H1 (cell line): ENCODE measurements around the gene AMBP. TPM values are rescaled to one million over a fixed set of nuclear protein-coding genes. Genes with fewer than 3 reads are reported as not detected.
A peak's percentile ranks its signal among the peaks of the same experiment; 100 is the strongest.

Source experiments
- CTCF ChIA-PET: fragments of 300-600 bp; sonication (Branson Sonifier 250); formaldehyde crosslinking; loops from one replicate; lab custom pipeline; 2021; ENCODE audit not compliant: partially characterized antibody; lab: Charles Lee
- POLR2A ChIA-PET: fragments of 300-600 bp; sonication (Branson Sonifier 250); formaldehyde crosslinking; loops from one replicate; lab custom pipeline; 2021; ENCODE audit warnings: inconsistent platforms; ENCODE audit not compliant: partially characterized antibody; lab: Charles Lee
- DNase-seq, 2 experiments: peaks; one replicate each; pipeline versions ENCODE4 v3.0.0 to v3.0.0-alpha.2; 2010 to 2022; ENCODE audit warnings: low spot score in 2 of 2, low read depth in 1 of 2, mixed read lengths in 1 of 2
- FAIRE-seq: peaks from 2 replicates; lab custom pipeline; 2011; peaks lifted over from hg19 to GRCh38; lab: Jason Lieb, UNC
- H2AFZ ChIP-seq: 2 replicates; pipeline ENCODE4 v1.8.1; 2012; ENCODE audit warnings: low read length, inconsistent platforms
- H2AK5ac ChIP-seq: 2 replicates; pipeline ENCODE4 v1.6.1; 2013; ENCODE audit warnings: low read depth, low read length
- H2BK120ac ChIP-seq: replicated peaks from 2 replicates; pipeline ENCODE3; 2013; ENCODE audit warnings: low read depth, low read length, inconsistent platforms
- H2BK12ac ChIP-seq: 2 replicates; pipeline ENCODE4 v1.6.1; 2013; ENCODE audit warnings: low read depth, low read length
- H2BK15ac ChIP-seq: 2 replicates; pipeline ENCODE4 v1.6.1; 2013; ENCODE audit warnings: low read length
- H2BK20ac ChIP-seq: 2 replicates; pipeline ENCODE4 v1.6.1; 2013; ENCODE audit warnings: low read length
- H2BK5ac ChIP-seq: 2 replicates; pipeline ENCODE4 v1.6.1; 2013; ENCODE audit warnings: low read depth, low read length
- H3K14ac ChIP-seq: 2 replicates; pipeline ENCODE4 v1.6.1; 2013; ENCODE audit warnings: inconsistent platforms; ENCODE audit not compliant: insufficient read length
- H3K18ac ChIP-seq: 2 replicates; pipeline ENCODE4 v1.6.1; 2013; ENCODE audit warnings: low read length; ENCODE audit errors: extremely low read depth
- H3K23ac ChIP-seq: 2 replicates; pipeline ENCODE4 v1.6.1; 2013; ENCODE audit warnings: inconsistent platforms; ENCODE audit not compliant: insufficient read length
- H3K23me2 ChIP-seq: 2 replicates; pipeline ENCODE4 v1.6.1; 2013; ENCODE audit warnings: low read depth, low read length
- H3K27ac ChIP-seq: 2 replicates; pipeline ENCODE4 v1.6.1; 2011; ENCODE audit warnings: low read depth, low read length, inconsistent platforms
- H3K27me3 ChIP-seq, 4 experiments: replicated peaks in 1 of 4; 1 replicate in 1 of 4; 2 replicates in 3 of 4; pipeline versions ENCODE4 v1.6.1 to v1.8.1; 2011 to 2013; ENCODE audit warnings: low read length in 3 of 4, mild to moderate bottlenecking in 3 of 4, inconsistent platforms in 2 of 4, mixed read lengths in 2 of 4, moderate library complexity in 1 of 4; ENCODE audit not compliant: control insufficient read depth in 3 of 4, insufficient read depth in 3 of 4; ENCODE audit errors: extremely low read depth in 1 of 4
- H3K36me3 ChIP-seq, 4 experiments: 2 replicates each; pipeline versions ENCODE4 v1.6.1 to v1.8.1; 2011 to 2013; ENCODE audit warnings: mild to moderate bottlenecking in 4 of 4, low read length in 3 of 4, moderate library complexity in 2 of 4, control low read depth in 1 of 4, inconsistent platforms in 1 of 4; ENCODE audit not compliant: insufficient read depth in 4 of 4, control insufficient read depth in 2 of 4
- H3K4ac ChIP-seq: replicated peaks from 2 replicates; pipeline ENCODE3; 2013; ENCODE audit warnings: low read length, low read depth, mixed read lengths, inconsistent platforms; ENCODE audit not compliant: insufficient read length
- H3K4me1 ChIP-seq, 4 experiments: replicated peaks in 1 of 4; 1 replicate in 1 of 4; 2 replicates in 3 of 4; pipeline versions ENCODE4 v1.6.1 to v1.8.1; 2011 to 2013; ENCODE audit warnings: low read length in 3 of 4, inconsistent platforms in 2 of 4, mixed read lengths in 1 of 4; ENCODE audit not compliant: insufficient read depth in 4 of 4, control insufficient read depth in 3 of 4
- H3K4me2 ChIP-seq, 2 experiments: 2 replicates each; pipeline versions ENCODE4 v1.6.1 to v1.8.1; 2011 to 2013; ENCODE audit warnings: low read depth in 2 of 2, low read length in 2 of 2, control low read depth in 1 of 2, inconsistent platforms in 1 of 2, mild to moderate bottlenecking in 1 of 2; ENCODE audit not compliant: insufficient read depth in 1 of 2
- H3K4me3 ChIP-seq, 4 experiments: fragments of 200-600, 300-600 bp in 1 of 4; sonication (generic), shearing (Covaris generic), sonication (Bioruptor Twin) in 1 of 4; 2 replicates each; pipeline versions ENCODE4 v1.5.1 to v1.8.1; 2011 to 2016; ENCODE audit warnings: low read length in 4 of 4, low read depth in 3 of 4, control low read depth in 2 of 4, inconsistent platforms in 2 of 4, mild to moderate bottlenecking in 2 of 4, mixed read lengths in 1 of 4, moderate library complexity in 1 of 4; ENCODE audit not compliant: insufficient read depth in 2 of 4; ENCODE audit errors: extremely low read depth in 1 of 4
- H3K56ac ChIP-seq: replicated peaks from 2 replicates; pipeline ENCODE3; 2013; ENCODE audit warnings: low read depth, mild to moderate bottlenecking, mixed read lengths, low read length, inconsistent platforms; ENCODE audit not compliant: insufficient read length
- H3K79me1 ChIP-seq: 2 replicates; pipeline ENCODE4 v1.6.1; 2013; ENCODE audit warnings: low read depth, low read length, control low read depth
- H3K79me2 ChIP-seq, 2 experiments: 2 replicates each; pipeline versions ENCODE4 v1.6.1 to v1.8.1; 2012 to 2013; ENCODE audit warnings: low read length in 2 of 2, mild to moderate bottlenecking in 2 of 2, inconsistent platforms in 1 of 2; ENCODE audit not compliant: insufficient read depth in 2 of 2, control insufficient read depth in 1 of 2
- H3K9ac ChIP-seq, 4 experiments: replicated peaks in 1 of 4; 1 replicate in 1 of 4; 2 replicates in 3 of 4; pipeline versions ENCODE4 v1.6.1 to v1.8.1; 2011 to 2013; ENCODE audit warnings: low read depth in 3 of 4, low read length in 3 of 4, control low read depth in 2 of 4, mild to moderate bottlenecking in 2 of 4, moderate library complexity in 2 of 4, inconsistent platforms in 1 of 4; ENCODE audit errors: extremely low read depth in 1 of 4
- H3K9me3 ChIP-seq, 2 experiments: 2 replicates each; pipeline versions ENCODE4 v1.6.1 to v1.8.1; 2012 to 2013; ENCODE audit warnings: mild to moderate bottlenecking in 2 of 2, moderate library complexity in 2 of 2, control low read depth in 1 of 2, inconsistent platforms in 1 of 2, low read depth in 1 of 2, low read length in 1 of 2, mixed read lengths in 1 of 2; ENCODE audit not compliant: insufficient read depth in 2 of 2
- H4K20me1 ChIP-seq, 2 experiments: replicated peaks in 1 of 2; 2 replicates each; pipeline versions ENCODE3 to v1.8.1; 2011 to 2013; ENCODE audit warnings: inconsistent platforms in 2 of 2, low read length in 2 of 2, mild to moderate bottlenecking in 1 of 2; ENCODE audit not compliant: insufficient read depth in 2 of 2, control insufficient read depth in 1 of 2
- H4K5ac ChIP-seq: 2 replicates; pipeline ENCODE4 v1.6.1; 2013; ENCODE audit warnings: low read length, low read depth, mixed read lengths, inconsistent platforms; ENCODE audit not compliant: insufficient read length
- H4K8ac ChIP-seq: 2 replicates; pipeline ENCODE4 v1.8.0; 2013; ENCODE audit warnings: mild to moderate bottlenecking, moderate library complexity, low read length, inconsistent platforms; ENCODE audit not compliant: insufficient read depth; ENCODE audit errors: extremely low read depth
- H4K91ac ChIP-seq: replicated peaks from 2 replicates; pipeline ENCODE3; 2013; ENCODE audit warnings: low read length, mixed read lengths, inconsistent platforms; ENCODE audit not compliant: insufficient read length
- CHD1 ChIP-seq: IDR thresholded peaks from 2 replicates; pipeline ENCODE4 v1.6.1; 2012; ENCODE audit warnings: low read depth, low read length, improper control_type of control experiment
- EGR1 ChIP-seq: IDR thresholded peaks from 2 replicates; pipeline ENCODE4 v1.6.1; 2011; ENCODE audit warnings: low read depth, low read length, borderline replicate concordance
- EP300 ChIP-seq, 2 experiments: IDR thresholded peaks; 1 replicate in 1 of 2; 2 replicates in 1 of 2; pipeline ENCODE4 v1.6.1; 2011 to 2012; ENCODE audit warnings: low read depth in 2 of 2, low read length in 2 of 2, mild to moderate bottlenecking in 2 of 2, borderline replicate concordance in 1 of 2, inconsistent platforms in 1 of 2, moderate library complexity in 1 of 2
- SIX5 ChIP-seq: IDR thresholded peaks from 2 replicates; pipeline ENCODE4 v1.6.1; 2011; ENCODE audit warnings: mild to moderate bottlenecking, low read depth, low read length
- WGBS, 2 experiments: shearing (Covaris generic) in 1 of 2; methylation state at CpG; one replicate each; pipeline versions ENCODE4 v1.1.6 to v1.1.7; 2013 to 2015; ENCODE audit warnings: low lambda C conversion rate in 2 of 2, mixed read lengths in 2 of 2, inconsistent platforms in 1 of 2, low coverage in 1 of 2, missing lambda C conversion rate in 1 of 2; ENCODE audit not compliant: insufficient replicate concordance in 2 of 2, insufficient coverage in 1 of 2, insufficient read length in 1 of 2; ENCODE audit errors: extremely low coverage in 1 of 2, missing lambda C conversion rate in 1 of 2; 5-methylcytosine and 5-hydroxymethylcytosine counted together
- polyA plus RNA-seq, 7 experiments: library from polyadenylated mRNA; depleted of rRNA in 3 of 7; stranded (reverse) in 5 of 7; unstranded in 2 of 7; fragments of >200 nt in 5 of 7; fragments of 200-250 nt in 2 of 7; gene quantifications; 1 replicate in 5 of 7; 2 replicates in 1 of 7; 4 replicates in 1 of 7; pipeline versions ENCODE4 v1.2.1 to v1.2.3, GENCODE V29; 2011 to 2013; ENCODE audit warnings: missing spikeins in 2 of 7, mixed read lengths in 2 of 7
- total RNA-seq: library from RNA; stranded (reverse); fragmentation: NEBNext Ultra II Directional; extraction: Animal tissue kit (Norgen Biotek cat#: 25700); gene quantifications from 2 replicates; pipeline ENCODE4 v1.2.1, GENCODE V29; 2021
- TF ChIP-seq, protein P1 (sequence below): IDR thresholded peaks from 2 replicates; pipeline ENCODE4 v1.6.1; 2012; ENCODE audit warnings: inconsistent platforms

Gene AMBP
- total and polyA plus RNA-seq, 2 of the 8 experiments (the other 6 are each of a cell fraction or from before 2014, with no cell fraction given) = 3.0 to 4.0 TPM

DNA sequence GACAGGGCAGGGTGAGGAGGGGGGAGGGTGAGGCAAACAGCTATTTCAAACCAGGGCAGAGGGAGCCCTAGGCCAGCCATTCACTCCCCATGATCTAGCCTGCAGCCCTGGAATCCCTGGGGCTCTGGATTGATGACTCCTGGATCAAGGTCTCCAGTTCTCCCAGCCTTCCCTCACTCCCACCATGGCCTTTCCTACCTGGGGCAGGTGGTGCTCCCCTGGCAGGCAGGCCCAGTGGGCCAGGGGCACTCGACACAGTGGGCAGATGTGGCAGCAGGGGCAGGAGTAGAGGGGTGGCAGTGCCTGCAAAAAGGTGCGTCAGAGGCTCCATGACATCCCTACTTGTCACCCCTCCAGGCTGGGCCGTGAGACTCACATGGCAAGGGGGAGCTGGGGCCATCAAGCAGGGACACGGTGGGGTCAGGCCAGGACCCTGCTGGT lies 15.0 kb upstream of the AMBP start:
- H3K4me3 ChIP-seq = no peak overlapping the region
- H3K4ac ChIP-seq = no peak overlapping the region
- ChIA-PET POLR2A (interaction anchor here (1.0 to 1.8 kb wide), 2 partner anchors 9 to 293 kb away, joined by 4 to 6 read pairs; no protein-coding TSS in a partner anchor), CTCF (interaction anchor here (1.3 to 5.9 kb wide), 7 partner anchors 12 to 200 kb away, joined by 3 to 144 read pairs (median 4); partner anchors contain the start of gene AMBP)
- H3K56ac ChIP-seq = no peak overlapping the region
- H2BK12ac ChIP-seq = 0 out of 2 replicates have a peak overlapping the region, but pooled peaks have one; percentile 9
- no peaks in the 10 kb centered on the region for H3K9me3 ChIP-seq
- H3K27ac ChIP-seq = no peak overlapping the region
- H3K79me2 ChIP-seq = no peaks in the 10 kb centered on the region
- no peak overlapping the region for H3K14ac ChIP-seq
- no peak overlapping the region for H2BK20ac ChIP-seq
- H2BK120ac ChIP-seq = no peak overlapping the region
- H2AK5ac ChIP-seq = no peak overlapping the region
- no peak overlapping the region for H3K4me2 ChIP-seq
- H3K36me3 ChIP-seq = no peaks in the 10 kb centered on the region
- H2BK15ac ChIP-seq = no peak overlapping the region
- peaks cover 0 to 5% (median 2%) of the 10 kb centered on the region in 4 experiments; a peak in 3 of 7 replicates for H3K4me1 ChIP-seq
- H2AFZ ChIP-seq = no peak overlapping the region
- H4K20me1 ChIP-seq = no peaks in the 10 kb centered on the region
- no peak overlapping the region for H3K18ac ChIP-seq
- no peaks in the 10 kb centered on the region for H3K23me2 ChIP-seq
- no peak for DNase-seq
- H2BK5ac ChIP-seq = no peak overlapping the region
- WGBS, 2 experiments = 73% methylated on average over 4 of the region's 4 CpGs; no CpG with 5 or more reads in 1 of the 2 experiments
- peaks cover 0 to 12% (median 6%) of the 10 kb centered on the region in 4 experiments; a peak in 5 of 7 replicates for H3K27me3 ChIP-seq
- H3K79me1 ChIP-seq = no peaks in the 10 kb centered on the region
- no peak overlapping the region for H3K23ac ChIP-seq
- no peak overlapping the region; the same call in 1 of the 2 replicates for H4K8ac ChIP-seq
- no peak overlapping the region for H4K91ac ChIP-seq
- FAIRE-seq = no peak
- H3K9ac ChIP-seq = no peak overlapping the region
- TF ChIP-seq, protein P1, sequence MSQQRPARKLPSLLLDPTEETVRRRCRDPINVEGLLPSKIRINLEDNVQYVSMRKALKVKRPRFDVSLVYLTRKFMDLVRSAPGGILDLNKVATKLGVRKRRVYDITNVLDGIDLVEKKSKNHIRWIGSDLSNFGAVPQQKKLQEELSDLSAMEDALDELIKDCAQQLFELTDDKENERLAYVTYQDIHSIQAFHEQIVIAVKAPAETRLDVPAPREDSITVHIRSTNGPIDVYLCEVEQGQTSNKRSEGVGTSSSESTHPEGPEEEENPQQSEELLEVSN = no peak
- TF ChIP-seq CHD1 (no peak), SIX5 (no peak), EGR1 (no peak), EP300 (IDR thresholded peaks at IDR 0.05; ENCODE audit: borderline replicate concordance in 1 of 2, low read depth in 2 of 2, low read length in 2 of 2) (no peak)
- no peak overlapping the region for H4K5ac ChIP-seq
